ENCODE results near the gene DHX15.

The DHX15 gene

DNA sequence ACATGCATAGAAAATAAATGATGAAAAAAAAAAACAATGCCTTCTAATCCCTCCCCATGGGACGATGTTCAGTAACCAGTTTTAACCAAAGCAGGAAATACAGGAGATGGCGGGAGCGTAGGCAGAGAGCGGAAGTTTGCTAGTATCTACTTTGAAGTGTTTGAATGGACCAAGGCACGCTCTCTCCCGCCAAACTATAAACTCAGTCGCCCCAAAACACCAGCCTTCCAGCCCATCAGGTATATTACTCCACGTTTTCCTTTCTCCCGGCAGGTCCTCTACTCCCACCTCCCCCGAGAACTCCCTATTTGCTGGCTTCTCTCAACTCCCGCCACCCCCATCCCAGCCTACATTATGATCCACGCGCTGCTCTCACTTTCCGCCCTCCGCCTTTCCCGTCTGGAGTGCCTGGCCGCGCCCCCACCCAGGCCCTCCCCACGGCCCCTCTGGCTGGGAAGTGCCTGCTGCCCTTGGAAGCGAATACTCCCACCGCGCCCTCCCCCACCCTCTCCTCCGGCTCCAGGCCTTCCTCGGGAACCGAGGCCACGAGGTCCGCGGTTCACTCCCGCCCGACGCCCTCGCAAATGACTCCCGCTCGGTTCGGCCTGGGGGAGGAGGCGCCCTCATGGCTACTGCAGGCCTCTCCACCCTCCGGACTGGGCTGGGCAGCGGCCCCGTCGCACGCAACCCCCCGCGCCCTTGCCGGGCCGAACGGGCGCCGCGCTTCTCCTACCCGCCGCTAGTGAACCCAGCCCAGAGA is 723 bp downstream of the DHX15 start:
- TF ChIP-seq CTCF (IDR thresholded peaks at IDR 0.05; ENCODE audit: insufficient read depth, missing control alignments) = no peak
- no peak for DNase-seq (ENCODE audit: insufficient read length, low spot score)
- no peak for FAIRE-seq

DNA sequence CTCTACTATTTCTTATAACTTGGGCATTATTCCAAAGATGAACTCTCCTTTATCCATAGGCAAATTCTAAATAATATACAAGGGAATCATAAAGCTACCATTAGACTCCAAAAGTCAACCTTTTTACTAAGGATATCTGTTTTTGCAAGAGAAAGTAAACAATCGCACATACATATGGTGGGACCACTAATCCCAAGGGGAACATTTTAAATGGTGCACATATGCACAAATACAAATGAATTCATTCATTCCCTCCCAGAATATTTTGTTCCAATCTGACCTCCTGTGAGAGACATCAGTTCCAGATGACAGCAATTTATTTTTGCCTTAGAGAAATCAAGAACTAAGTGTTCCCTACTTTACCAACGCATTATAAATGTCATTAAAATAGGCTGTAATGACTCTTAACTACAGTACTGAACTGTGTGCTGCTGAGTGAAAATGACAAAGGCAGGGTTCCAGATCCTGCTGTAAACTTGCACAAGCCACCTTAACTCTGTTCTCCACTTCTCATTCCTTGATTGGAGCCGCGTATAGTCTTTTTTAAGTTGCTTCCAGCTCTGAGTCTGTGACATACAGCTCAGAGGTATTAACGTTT is 2.0 kb downstream of the DHX15 start:
- TF ChIP-seq CTCF (IDR thresholded peaks at IDR 0.05; ENCODE audit: insufficient read depth, missing control alignments) = no peak
- FAIRE-seq (peak; percentile 11), DNase-seq (ENCODE audit: insufficient read length, low spot score) (no peak)

DNA sequence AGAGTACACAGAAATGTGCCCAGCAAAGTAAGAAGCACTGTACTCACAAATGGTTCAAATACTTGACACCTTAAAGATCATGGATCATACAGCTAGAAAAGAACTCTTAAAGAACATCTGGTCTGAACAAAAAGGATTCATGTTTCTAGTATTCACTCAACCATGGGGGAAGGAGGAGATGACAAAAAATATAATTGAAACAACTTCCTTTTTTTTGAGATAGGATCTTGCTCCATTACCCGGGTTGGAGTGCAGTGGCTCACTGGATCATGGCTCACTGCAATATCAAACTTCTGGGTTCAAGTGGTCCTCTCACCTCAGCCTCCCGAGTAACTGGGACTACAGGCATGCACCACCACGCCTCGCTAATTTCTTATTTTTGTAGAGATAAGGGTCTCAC is 6.0 kb downstream of the DHX15 start:
- FAIRE-seq = no peak
- TF ChIP-seq CTCF (IDR thresholded peaks at IDR 0.05; ENCODE audit: insufficient read depth, missing control alignments) = no peak
- no peak for DNase-seq (ENCODE audit: insufficient read length, low spot score)

- FAIRE-seq = no peak
- no peak for TF ChIP-seq CTCF (IDR thresholded peaks at IDR 0.05; ENCODE audit: insufficient read depth, missing control alignments)
Measured at GRCh38 chr4:24576276-24576675, 8.1 kb downstream of the DHX15 start.

DNA sequence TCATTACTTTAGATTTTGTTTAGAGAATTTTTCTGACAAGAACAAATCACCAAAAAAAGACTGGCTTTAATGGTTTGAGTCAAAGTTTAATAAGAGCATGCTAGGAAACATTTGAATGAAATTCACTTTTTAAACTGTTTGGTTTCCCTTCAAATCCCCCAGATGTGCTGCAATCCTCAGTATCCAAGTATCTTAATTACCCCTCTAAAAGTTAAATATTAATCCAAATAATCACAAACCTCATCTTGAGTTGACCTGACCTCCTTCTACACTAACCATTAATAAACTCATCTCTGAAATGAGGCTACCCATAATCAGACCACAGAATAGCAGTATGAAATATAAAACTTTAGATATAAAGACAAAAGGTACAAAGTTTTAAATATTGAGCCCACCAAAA is 10.1 kb downstream of the DHX15 start:
- DNase-seq (ENCODE audit: insufficient read length, low spot score) (no peak), FAIRE-seq (no peak)
- TF ChIP-seq CTCF (IDR thresholded peaks at IDR 0.05; ENCODE audit: insufficient read depth, missing control alignments) = no peak

More at GRCh38 chr4:24576276-24576675, 8.1 kb downstream of the DHX15 start:
- DNase-seq (ENCODE audit: insufficient read length, low spot score) = no peak

DNA sequence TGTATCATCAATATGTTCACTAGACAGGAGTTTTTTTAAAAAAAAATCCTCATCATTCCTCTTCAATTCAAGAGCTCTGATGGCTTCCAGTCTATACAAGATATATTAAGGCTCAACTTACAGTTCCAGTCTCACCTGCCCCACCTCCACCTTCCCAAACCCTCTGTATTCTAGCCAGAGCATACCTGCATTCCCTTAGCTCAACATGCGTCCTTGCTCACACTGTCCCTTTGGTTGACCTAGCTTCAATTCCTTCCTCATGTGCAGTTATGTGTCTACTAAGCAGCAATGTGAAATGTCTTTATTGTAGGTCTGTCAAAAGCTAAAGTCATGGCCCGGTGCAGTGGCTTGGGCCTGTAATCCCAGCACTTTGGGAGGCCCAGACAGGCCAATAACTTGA is 10.8 kb downstream of the DHX15 start:
- FAIRE-seq (no peak), DNase-seq (ENCODE audit: insufficient read length, low spot score) (no peak)

More for the DNA sequence above, 10.8 kb downstream of the DHX15 start:
- TF ChIP-seq CTCF (IDR thresholded peaks at IDR 0.05; ENCODE audit: insufficient read depth, missing control alignments) = no peak
